Right cardiac atrium (tissue), 5 donors: ENCODE measurements around the gene SEMA6A. TPM values are rescaled to one million over a fixed set of nuclear protein-coding genes. Genes with fewer than 3 reads are reported as not detected.
"Not testable (repeated sequence)": the region's sequence is repeated elsewhere in the genome, so short reads cannot be mapped to it uniquely, and the experiment has no call there.

Source experiments
- ATAC-seq, 2 donors: fragments of 200-7000 bp; cut with Tn5 transposase; one replicate each; pipeline versions ENCODE4 v1.8.0 to v1.9.1; 2020; ENCODE audit warnings: moderate library complexity in 2 of 2, mild to moderate bottlenecking in 1 of 2
- DNase-seq, 3 donors: peaks; one replicate each; pipeline ENCODE4 v3.0.0-alpha.2; 2020
- H3K27ac ChIP-seq: one replicate; pipeline ENCODE4 v1.5.1; 2013; ENCODE audit warnings: mild to moderate bottlenecking, low read length, control low read depth, moderate library complexity
- H3K27me3 ChIP-seq: one replicate; pipeline ENCODE4 v1.6.1; 2013; ENCODE audit not compliant: control insufficient read depth, insufficient read depth
- H3K4me1 ChIP-seq: one replicate; pipeline ENCODE4 v1.6.1; 2013; ENCODE audit warnings: low read length; ENCODE audit not compliant: control insufficient read depth, insufficient read depth
- H3K4me3 ChIP-seq: one replicate; pipeline ENCODE4 v1.5.1; 2013; ENCODE audit warnings: low read length, control low read depth
- H3K9me3 ChIP-seq: one replicate; pipeline ENCODE4 v1.6.1; 2013; ENCODE audit warnings: low read length; ENCODE audit not compliant: control insufficient read depth
- WGBS: extraction: QIAGEN DNeasy Blood & Tissue Kit; methylation state at CpG from one replicate; pipeline ENCODE4 v1.1.7; 2013; 5-methylcytosine and 5-hydroxymethylcytosine counted together
- intact Hi-C, 4 donors: fragments of 100-400 bp; cut with DNase I; formaldehyde crosslinking; loops; one replicate each; pipeline versions ENCODE4 v1.11.0 to v1.14.0; 2022 to 2023
- polyA plus RNA-seq: library from polyadenylated mRNA; stranded (reverse); fragments of 200-250 nt; gene quantifications from one replicate; pipeline ENCODE4 v1.2.3, GENCODE V29; 2013
- total RNA-seq, 4 donors: library from RNA; stranded (reverse); fragmentation: NEBNext Ultra II Directional; extraction: Animal tissue kit (Norgen Biotek cat#: 25700); gene quantifications; one replicate each; pipeline ENCODE4 v1.2.1, GENCODE V29; 2021
- donor health status: healthy with polysubstance abuse.
- donor health status: DM: no; HTN: yes; CAD: no.
- donor health status: DM: no; HTN: no; CAD: no.
- donor health status: DM: no; HTN: yes; CAD: no; lungs with severe emphysema.
- donor health status: DM: yes; HTN: yes; CAD: no.

Gene SEMA6A
- total and polyA plus RNA-seq, 5 donors = 3.1 to 9.4 (median 4.1) TPM

- no peak for DNase-seq
- no peaks in the 10 kb centered on the region for H3K9me3 ChIP-seq
- H3K4me1 ChIP-seq = peaks cover 2% of the 10 kb centered on the region
- no peaks in the 10 kb centered on the region for H3K27me3 ChIP-seq
- 97% methylated on average over 1 of the region's 1 CpG for WGBS
- ATAC-seq = no peak
- intact Hi-C loops = no loop called here
- H3K4me3 ChIP-seq = no peak overlapping the region
- H3K27ac ChIP-seq = no peak overlapping the region
Observed at GRCh38 chr5:116546743-116547124, 27.9 kb downstream of the SEMA6A start.

DNA sequence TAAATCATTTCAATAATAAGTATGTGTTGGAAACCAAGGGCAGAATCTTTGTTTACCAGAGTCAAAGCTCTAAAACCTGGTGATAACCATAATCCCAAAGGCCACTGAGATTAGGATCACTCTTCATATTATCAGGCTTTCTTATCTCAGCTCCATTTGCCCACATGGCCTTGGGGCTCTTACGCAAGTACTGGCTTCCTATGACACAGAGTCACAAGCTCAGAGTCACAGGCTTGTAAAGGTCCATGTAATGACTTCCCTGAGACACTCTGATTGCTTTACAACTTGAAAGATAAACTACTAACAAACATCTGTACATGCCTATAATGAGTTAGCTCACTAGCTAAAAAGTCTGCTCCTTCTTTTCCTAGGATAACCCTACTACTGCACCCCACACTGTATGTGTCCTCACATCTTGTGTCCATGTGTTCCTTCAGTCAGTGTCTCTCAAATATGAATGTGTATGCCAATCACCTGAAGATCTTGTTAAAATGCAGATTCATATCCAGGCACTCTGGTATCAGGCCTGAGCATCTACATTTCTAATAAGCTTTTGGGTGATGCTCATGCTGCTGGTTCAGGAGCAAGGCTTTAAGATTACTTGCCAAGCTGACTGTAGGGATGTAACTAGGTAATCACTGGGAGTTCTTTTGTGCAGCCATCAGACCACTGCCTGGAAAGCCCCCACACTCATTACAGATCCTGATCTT is 28.4 kb downstream of the SEMA6A start:
- Histone ChIP-seq H3K4me3 (no peak overlapping the region), H3K4me1 (peaks cover 2% of the 10 kb centered on the region), H3K9me3 (no peaks in the 10 kb centered on the region), H3K27me3 (no peaks in the 10 kb centered on the region), H3K27ac (no peak overlapping the region)
- ATAC-seq (no peak), DNase-seq (no peak)
- intact Hi-C loops = no loop called here
- WGBS = 95% methylated on average over 1 of the region's 1 CpG

GRCh38 chr5:116545465-116545864 is 29.2 kb downstream of the SEMA6A start:
- 99% methylated on average over 6 of the region's 6 CpGs for WGBS
- H3K27me3 ChIP-seq, DNase-seq, intact Hi-C loops, H3K9me3 ChIP-seq, H3K27ac ChIP-seq, ATAC-seq, H3K4me1 ChIP-seq, H3K4me3 ChIP-seq: not testable (repeated sequence)

GRCh38 chr5:116544531-116545241 is 29.9 kb downstream of the SEMA6A start:
- Histone ChIP-seq H3K27ac (no peak overlapping the region), H3K9me3 (no peaks in the 10 kb centered on the region), H3K27me3 (no peaks in the 10 kb centered on the region), H3K4me1 (peaks cover under 1% of the 10 kb centered on the region), H3K4me3 (no peak overlapping the region)
- ATAC-seq (no peak), DNase-seq (no peak)
- intact Hi-C loops = no loop called here
- WGBS = 99% methylated on average over 3 of the region's 3 CpGs

GRCh38 chr5:116543501-116543900 is 31.1 kb downstream of the SEMA6A start:
- Histone ChIP-seq H3K4me1 (no peaks in the 10 kb centered on the region), H3K27me3 (no peaks in the 10 kb centered on the region), H3K9me3 (no peaks in the 10 kb centered on the region), H3K27ac (no peak overlapping the region), H3K4me3 (no peak overlapping the region)
- DNase-seq = no peak
- ATAC-seq = no peak
- 40% methylated on average over 3 of the region's 3 CpGs for WGBS
- intact Hi-C loops = no loop called here

DNA sequence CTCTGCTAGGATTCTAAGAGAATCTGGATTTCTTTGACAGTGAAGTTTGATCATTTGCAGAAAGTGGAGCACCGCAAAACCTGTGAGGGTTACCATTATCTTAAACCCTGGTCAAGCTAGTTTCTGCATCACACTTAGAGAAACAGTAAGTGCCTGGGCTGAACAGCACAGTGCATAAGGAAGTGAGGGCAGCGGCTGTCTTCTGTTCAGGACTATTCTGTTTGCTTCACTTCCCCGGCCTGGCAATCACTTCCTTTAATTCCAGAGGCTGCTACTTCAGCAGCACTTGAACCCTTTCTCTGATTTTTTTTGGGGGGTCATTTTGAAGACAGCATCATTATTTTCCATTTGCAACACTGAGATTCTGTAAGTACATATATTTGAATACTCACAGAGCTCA is 32.0 kb downstream of the SEMA6A start:
- 84% methylated on average over 3 of the region's 3 CpGs for WGBS
- no peak overlapping the region for H3K27ac ChIP-seq

GRCh38 chr5:116539222-116539621 is 35.4 kb downstream of the SEMA6A start:
- ATAC-seq (no peak), DNase-seq (no peak)
- Histone ChIP-seq H3K4me1 (peaks cover 5% of the 10 kb centered on the region), H3K27ac (no peak overlapping the region), H3K9me3 (no peaks in the 10 kb centered on the region), H3K27me3 (no peaks in the 10 kb centered on the region), H3K4me3 (no peak overlapping the region)
- 89% methylated on average over 3 of the region's 3 CpGs for WGBS
- intact Hi-C loops = no loop called here

More for the DNA sequence above, 32.0 kb downstream of the SEMA6A start:
- Histone ChIP-seq H3K9me3 (no peaks in the 10 kb centered on the region), H3K27me3 (no peaks in the 10 kb centered on the region), H3K4me1 (no peaks in the 10 kb centered on the region), H3K4me3 (no peak overlapping the region)
- DNase-seq (no peak), ATAC-seq (no peak)
- intact Hi-C loops = no loop called here

DNA sequence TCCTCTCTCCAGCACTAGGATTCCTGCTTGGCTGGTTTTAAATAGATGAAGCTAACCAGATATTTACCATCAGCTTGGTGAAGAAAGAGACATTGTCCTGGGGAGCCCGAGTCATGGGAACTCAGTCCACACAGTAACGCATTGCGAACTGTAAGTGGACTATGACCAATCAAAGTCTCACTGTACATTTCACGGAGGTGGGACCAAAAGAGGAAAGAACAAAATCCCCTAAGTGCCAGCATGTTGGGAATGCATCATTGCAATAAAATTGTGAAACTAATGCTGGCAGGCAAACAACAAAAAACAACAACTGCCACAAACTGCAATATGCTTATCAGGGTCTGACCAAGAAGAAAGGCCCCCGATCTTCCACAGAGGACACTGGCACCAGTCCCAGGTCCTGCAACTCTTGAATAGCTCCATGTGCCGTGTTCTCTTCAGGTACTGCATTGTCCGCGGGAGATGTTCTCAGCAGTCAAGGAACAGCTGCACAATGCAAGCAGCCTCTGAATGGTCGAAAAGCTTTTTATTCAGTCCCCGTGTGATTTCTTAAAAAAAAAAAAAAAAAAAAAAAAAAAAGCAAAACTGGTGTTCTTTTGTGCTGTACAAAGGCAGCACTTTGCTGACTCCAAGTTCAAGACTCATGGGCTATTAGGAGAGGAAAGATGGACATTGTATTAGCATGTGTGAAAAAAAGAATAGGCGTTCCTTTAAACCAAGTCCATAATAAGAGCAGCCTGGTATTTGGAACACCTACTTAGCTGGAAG is 38.1 kb downstream of the SEMA6A start:
- ATAC-seq (peak in 1 of 2 donors; percentile 40), DNase-seq (no peak)
- 69% methylated on average over 11 of the region's 11 CpGs for WGBS
- H3K9me3 ChIP-seq = no peaks in the 10 kb centered on the region
- H3K27ac ChIP-seq = no peak overlapping the region
- intact Hi-C loops = no loop called here
- H3K27me3 ChIP-seq = no peaks in the 10 kb centered on the region
- H3K4me3 ChIP-seq = no peak overlapping the region
- peaks cover 9% of the 10 kb centered on the region for H3K4me1 ChIP-seq

DNA sequence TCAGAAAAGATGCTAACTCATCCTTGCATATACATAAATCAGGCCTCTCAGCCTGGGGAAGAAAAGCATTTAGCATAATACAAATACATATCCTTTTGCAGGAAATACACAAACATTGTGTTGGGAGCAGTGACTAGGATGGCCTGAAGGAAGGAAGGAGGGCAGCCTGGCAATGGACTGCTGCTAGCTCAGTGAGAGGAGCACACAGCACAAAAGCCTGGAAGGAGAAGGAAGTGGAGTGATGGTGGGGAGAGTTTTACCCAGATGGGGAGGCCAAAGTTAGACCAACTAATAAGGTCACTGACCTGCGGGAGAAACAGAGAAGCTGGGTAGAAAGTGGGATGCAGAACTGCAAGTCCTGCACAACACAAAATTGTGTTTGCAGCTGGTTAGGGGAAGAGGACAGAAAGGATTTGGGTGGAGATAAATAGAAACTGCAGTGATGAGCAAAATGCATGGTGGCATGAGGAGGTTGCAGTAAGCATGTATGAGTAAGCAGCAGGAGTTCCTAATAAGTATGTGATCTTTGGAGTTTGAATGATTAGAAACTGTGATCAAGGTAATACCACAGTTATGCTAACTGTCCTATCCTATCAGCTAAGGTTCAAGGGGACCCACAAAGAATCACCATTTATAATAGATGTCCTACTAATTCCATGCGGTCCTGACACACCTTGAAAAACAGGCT is 39.5 kb downstream of the SEMA6A start:
- H3K27ac ChIP-seq = no peak overlapping the region
- no peak overlapping the region for H3K4me3 ChIP-seq
- H3K4me1 ChIP-seq = peaks cover 9% of the 10 kb centered on the region
- WGBS = 87% methylated on average over 2 of the region's 2 CpGs
- H3K27me3 ChIP-seq = no peaks in the 10 kb centered on the region
- intact Hi-C loops = no loop called here
- H3K9me3 ChIP-seq = no peaks in the 10 kb centered on the region
- ATAC-seq = peak in 1 of 2 donors; percentile 18
- DNase-seq = no peak

GRCh38 chr5:116532762-116533525 is 41.7 kb downstream of the SEMA6A start:
- ATAC-seq (no peak), DNase-seq (no peak)
- H3K4me3 ChIP-seq = no peak overlapping the region
- no peaks in the 10 kb centered on the region for H3K27me3 ChIP-seq
- H3K27ac ChIP-seq = no peak overlapping the region
- intact Hi-C loops = no loop called here
- WGBS = 43% methylated on average over 3 of the region's 3 CpGs
- H3K4me1 ChIP-seq = peaks cover 10% of the 10 kb centered on the region
- no peaks in the 10 kb centered on the region for H3K9me3 ChIP-seq
